CD14-positive monocyte (primary cell): ENCODE measurements around the gene NBPF3. TPM values are rescaled to one million over a fixed set of nuclear protein-coding genes. Genes with fewer than 3 reads are reported as not detected.
"Not testable (repeated sequence)": the region's sequence is repeated elsewhere in the genome, so short reads cannot be mapped to it uniquely, and the experiment has no call there.

ENCODE experiments used
- DNase-seq, 3 donors: peaks; one replicate each; pipeline ENCODE4 v3.0.0-alpha.2; 2011 to 2022
- H2AFZ ChIP-seq: 2 replicates; pipeline ENCODE4 v1.6.0; 2012; ENCODE audit warnings: mild to moderate bottlenecking, low read depth, low read length, inconsistent platforms; ENCODE audit not compliant: insufficient read depth, poor library complexity, severe bottlenecking
- H3K27ac ChIP-seq, 2 donors: 1 replicate in 1 of 2; 2 replicates in 1 of 2; pipeline ENCODE4 v1.5.1; 2012 to 2013; ENCODE audit warnings: low read length in 2 of 2, control low read depth in 1 of 2, inconsistent platforms in 1 of 2, low read depth in 1 of 2, mild to moderate bottlenecking in 1 of 2
- H3K27me3 ChIP-seq, 2 donors: one replicate each; pipeline versions ENCODE4 v1.6.0 to v1.6.1; 2011 to 2013; ENCODE audit warnings: low read length in 2 of 2; ENCODE audit not compliant: control insufficient read depth in 2 of 2, insufficient read depth in 2 of 2
- H3K36me3 ChIP-seq, 2 donors: replicated peaks in 1 of 2; 1 replicate in 1 of 2; 2 replicates in 1 of 2; pipeline versions ENCODE4 v1.5.1 to v1.6.1; 2012 to 2013; ENCODE audit warnings: low read length in 2 of 2, control low read depth in 1 of 2, inconsistent platforms in 1 of 2, mild to moderate bottlenecking in 1 of 2; ENCODE audit not compliant: insufficient read depth in 2 of 2, control insufficient read depth in 1 of 2
- H3K4me1 ChIP-seq, 2 donors: 1 replicate in 1 of 2; 2 replicates in 1 of 2; pipeline versions ENCODE4 v1.5.1 to v1.6.1; 2012 to 2013; ENCODE audit warnings: low read length in 2 of 2, control low read depth in 1 of 2, inconsistent platforms in 1 of 2, mild to moderate bottlenecking in 1 of 2, moderate library complexity in 1 of 2; ENCODE audit not compliant: insufficient read depth in 2 of 2, control insufficient read depth in 1 of 2
- H3K4me2 ChIP-seq: replicated peaks from 2 replicates; pipeline ENCODE3; 2012; ENCODE audit warnings: low read length, moderate library complexity, mild to moderate bottlenecking; ENCODE audit not compliant: poor library complexity, severe bottlenecking; ENCODE audit errors: extremely low read depth
- H3K4me3 ChIP-seq, 3 experiments: fragments of 200-600 bp in 1 of 3; sonication (generic) in 1 of 3; replicated peaks in 1 of 3; 1 replicate in 2 of 3; 2 replicates in 1 of 3; pipeline ENCODE4 v1.5.1; 2011 to 2013; ENCODE audit warnings: low read length in 3 of 3, mild to moderate bottlenecking in 3 of 3, control low read depth in 2 of 3, low read depth in 2 of 3, inconsistent platforms in 1 of 3, moderate library complexity in 1 of 3
- H3K79me2 ChIP-seq: 2 replicates; pipeline ENCODE4 v1.6.0; 2012; ENCODE audit warnings: mild to moderate bottlenecking, control low read depth, inconsistent platforms, low read length, moderate library complexity; ENCODE audit not compliant: insufficient read depth
- H3K9ac ChIP-seq: 2 replicates; pipeline ENCODE4 v1.6.0; 2017; ENCODE audit warnings: low read length, mild to moderate bottlenecking; ENCODE audit not compliant: insufficient read depth, poor library complexity, severe bottlenecking
- H3K9me3 ChIP-seq, 2 donors: replicated peaks in 1 of 2; 1 replicate in 1 of 2; 2 replicates in 1 of 2; pipeline versions ENCODE4 v1.5.1 to v1.6.1; 2012 to 2013; ENCODE audit warnings: low read length in 2 of 2, control low read depth in 1 of 2; ENCODE audit not compliant: control insufficient read depth in 1 of 2, insufficient read depth in 1 of 2
- H4K20me1 ChIP-seq: 2 replicates; pipeline ENCODE4 v1.6.0; 2012; ENCODE audit warnings: mild to moderate bottlenecking, low read length, control low read depth, moderate library complexity; ENCODE audit not compliant: insufficient read depth
- H3K27ac Mint-ChIP-seq, 7 donors: one replicate each; pipeline ENCODE4 v1.8.0; 2020; ENCODE audit warnings: mild to moderate bottlenecking in 7 of 7, mixed read lengths in 7 of 7, moderate library complexity in 6 of 7, inconsistent platforms in 2 of 7
- H3K27me3 Mint-ChIP-seq, 3 donors: one replicate each; pipeline ENCODE4 v1.8.0; 2021 to 2022; ENCODE audit warnings: low read depth in 3 of 3, mild to moderate bottlenecking in 3 of 3, mixed read lengths in 3 of 3, moderate library complexity in 3 of 3, inconsistent platforms in 1 of 3
- H3K36me3 Mint-ChIP-seq, 2 donors: one replicate each; pipeline ENCODE4 v1.8.0; 2020; ENCODE audit warnings: mixed read lengths in 2 of 2, inconsistent platforms in 1 of 2, mild to moderate bottlenecking in 1 of 2
- H3K4me1 Mint-ChIP-seq: one replicate; pipeline ENCODE4 v1.8.0; 2020; ENCODE audit warnings: mild to moderate bottlenecking, mixed read lengths
- H3K4me3 Mint-ChIP-seq, 2 donors: one replicate each; pipeline ENCODE4 v1.8.0; 2020; ENCODE audit warnings: mild to moderate bottlenecking in 2 of 2, mixed read lengths in 2 of 2, moderate library complexity in 1 of 2
- H3K9me3 Mint-ChIP-seq, 7 donors: one replicate each; pipeline ENCODE4 v1.8.0; 2020 to 2022; ENCODE audit warnings: mixed read lengths in 7 of 7, mild to moderate bottlenecking in 6 of 7, moderate library complexity in 6 of 7, inconsistent platforms in 2 of 7
- CTCF ChIP-seq: fragments of 200-600 bp; IDR thresholded peaks from one replicate; pipeline ENCODE4 v1.8.0; 2022; ENCODE audit warnings: antibody characterized with exemption, mild to moderate bottlenecking
- WGBS: methylation state at CpG from one replicate; pipeline ENCODE4 v1.1.5; 2013; ENCODE audit warnings: missing lambda C conversion rate; ENCODE audit not compliant: insufficient coverage; 5-methylcytosine and 5-hydroxymethylcytosine counted together
- intact Hi-C, 2 donors: fragments of 100-400 bp; cut with micrococcal nuclease; formaldehyde crosslinking; loops; one replicate each; pipeline versions ENCODE4 v1.15.0 to v1.15.1; 2023
- polyA plus RNA-seq, 3 donors: library from polyadenylated mRNA; depleted of rRNA in 1 of 3; unstranded in 2 of 3; stranded (reverse) in 1 of 3; fragments of 300-500 nt in 2 of 3; fragments of >200 nt in 1 of 3; fragmentation: Illumina TruSeq in 2 of 3; gene quantifications; 1 replicate in 2 of 3; 2 replicates in 1 of 3; pipeline ENCODE4 v1.2.3, GENCODE V29; 2012 to 2021

NBPF3 gene
- polyA plus RNA-seq, 3 donors: 1.2 to 1.5 TPM; not detected in 1

GRCh38 chr1:21518774-21519455 is 79.0 kb downstream of the NBPF3 start:
- TF ChIP-seq CTCF: no peak
- Mint-ChIP-seq H3K9me3 (no peaks in the 10 kb centered on the region), H3K4me1 (no peaks in the 10 kb centered on the region), H3K4me3 (no peak overlapping the region), H3K27me3 (peaks cover 17 to 38% (median 23%) of the 10 kb centered on the region in 3 donors), H3K36me3 (no peaks in the 10 kb centered on the region), H3K27ac (no peak overlapping the region)
- H3K9me3 ChIP-seq: no peaks in the 10 kb centered on the region
- H4K20me1 ChIP-seq: no peaks in the 10 kb centered on the region
- no peak overlapping the region for H3K4me3 ChIP-seq
- H3K36me3 ChIP-seq: no peaks in the 10 kb centered on the region
- H2AFZ ChIP-seq: no peak overlapping the region
- 95% methylated on average over 15 of the region's 16 CpGs for WGBS
- H3K27ac ChIP-seq: no peak overlapping the region
- peaks cover 0 to 5% of the 10 kb centered on the region in 2 donors for H3K27me3 ChIP-seq
- no peaks in the 10 kb centered on the region for H3K4me1 ChIP-seq
- DNase-seq: no peak
- H3K79me2 ChIP-seq: no peaks in the 10 kb centered on the region
- H3K4me2 ChIP-seq: no peak overlapping the region
- H3K9ac ChIP-seq: no peak overlapping the region
- intact Hi-C loops: no loop called here

GRCh38 chr1:21519486-21520070 is 79.6 kb downstream of the NBPF3 start:
- H3K4me1 Mint-ChIP-seq, H4K20me1 ChIP-seq, H3K9ac ChIP-seq, H3K4me3 Mint-ChIP-seq, H3K27ac Mint-ChIP-seq, H3K27me3 ChIP-seq, H3K4me3 ChIP-seq, H3K4me1 ChIP-seq, H3K79me2 ChIP-seq, intact Hi-C loops, H3K36me3 ChIP-seq, H3K9me3 ChIP-seq, H3K9me3 Mint-ChIP-seq, H3K36me3 Mint-ChIP-seq, H3K27ac ChIP-seq, H3K4me2 ChIP-seq, DNase-seq, H2AFZ ChIP-seq: not testable (repeated sequence)
- 92% methylated on average over 2 of the region's 11 CpGs for WGBS
- H3K27me3 Mint-ChIP-seq: peaks cover 17 to 40% (median 26%) of the 10 kb centered on the region in 3 donors
